Stimulated activated CD8-positive, alpha-beta memory T cell treated with anti-CD3 and anti-CD28 coated beads, Interleukin-7, amount 100 ng/mL, for 4 hours (primary cell): Measurements from ENCODE around the gene MBD5.
A peak's percentile ranks its signal among the peaks of the same experiment; 100 is the strongest.
"Not testable (repeated sequence)": the region's sequence is repeated elsewhere in the genome, so short reads cannot be mapped to it uniquely, and the experiment has no call there.

Source experiments
- DNase-seq, 2 donors: peaks; one replicate each; pipeline ENCODE4 v3.0.0-alpha.2; 2020; ENCODE audit warnings: low read depth in 2 of 2

Gene MBD5

GRCh38 chr2:148021059-148021861 lies at the start of gene MBD5:
MBD5 (plus strand) TSS chr2:148021091.
- peak; percentile 26 to 38 for DNase-seq

- DNase-seq = no peak
These were observed 44.8 kb upstream of the MBD5 start for GRCh38 chr2:147976102-147976501.

GRCh38 chr2:147977679-147978078 lies 43.2 kb upstream of the MBD5 start:
- DNase-seq = no peak

GRCh38 chr2:147980940-147981528 lies 39.9 kb upstream of the MBD5 start:
- no peak for DNase-seq

GRCh38 chr2:147989102-147989501 lies 31.8 kb upstream of the MBD5 start:
- no peak for DNase-seq

GRCh38 chr2:147989809-147990403 lies 31.0 kb upstream of the MBD5 start:
- no peak for DNase-seq

- DNase-seq = not testable (repeated sequence)
These were observed 25.9 kb upstream of the MBD5 start for GRCh38 chr2:147994965-147995364.

GRCh38 chr2:147996828-147997227 lies 24.1 kb upstream of the MBD5 start:
- DNase-seq = no peak

GRCh38 chr2:147998203-147998602 lies 22.7 kb upstream of the MBD5 start:
- DNase-seq = no peak

GRCh38 chr2:147999126-147999525 lies 21.8 kb upstream of the MBD5 start:
- no peak for DNase-seq

GRCh38 chr2:148000095-148000494 lies 20.8 kb upstream of the MBD5 start:
- no peak for DNase-seq

GRCh38 chr2:148002420-148002819 lies 18.5 kb upstream of the MBD5 start:
- not testable (repeated sequence) for DNase-seq

GRCh38 chr2:148006249-148007007 lies 14.5 kb upstream of the MBD5 start:
- no peak for DNase-seq

GRCh38 chr2:148007219-148007900 lies 13.5 kb upstream of the MBD5 start:
- no peak for DNase-seq

- not testable (repeated sequence) for DNase-seq
These were observed 12.5 kb upstream of the MBD5 start for GRCh38 chr2:148008411-148008810.

- DNase-seq = no peak
These were observed 7.0 kb upstream of the MBD5 start for GRCh38 chr2:148013876-148014275.

GRCh38 chr2:148014616-148015015 lies 6.3 kb upstream of the MBD5 start:
- DNase-seq = no peak

GRCh38 chr2:148020111-148021058 lies 506 bp upstream of the MBD5 start, which contains the start of gene ORC4:
ORC4 (minus strand) TSS chr2:148020737; CDS start chr2:147975958, 44,779 bp downstream.
- DNase-seq = peak; percentile 96 to 98

- DNase-seq = no peak
These were observed 995 bp downstream of the MBD5 start for GRCh38 chr2:148021886-148022285.

- DNase-seq = no peak
These were observed 1.5 kb downstream of the MBD5 start for GRCh38 chr2:148022351-148022750.
